ENCODE measurements around the gene PLAGL1. TPM values are rescaled to one million over a fixed set of nuclear protein-coding genes. Genes with fewer than 3 reads are reported as not detected.

The PLAGL1 gene
- total and polyA plus RNA-seq, 2 of the 8 experiments (the other 6 are each of a cell fraction or from before 2014, with no cell fraction given) = 0.94 to 1.1 TPM

GRCh38 chr6:144008846-144009245 lies 787 bp upstream of the PLAGL1 start (continued):
- TF ChIP-seq, protein P1, sequence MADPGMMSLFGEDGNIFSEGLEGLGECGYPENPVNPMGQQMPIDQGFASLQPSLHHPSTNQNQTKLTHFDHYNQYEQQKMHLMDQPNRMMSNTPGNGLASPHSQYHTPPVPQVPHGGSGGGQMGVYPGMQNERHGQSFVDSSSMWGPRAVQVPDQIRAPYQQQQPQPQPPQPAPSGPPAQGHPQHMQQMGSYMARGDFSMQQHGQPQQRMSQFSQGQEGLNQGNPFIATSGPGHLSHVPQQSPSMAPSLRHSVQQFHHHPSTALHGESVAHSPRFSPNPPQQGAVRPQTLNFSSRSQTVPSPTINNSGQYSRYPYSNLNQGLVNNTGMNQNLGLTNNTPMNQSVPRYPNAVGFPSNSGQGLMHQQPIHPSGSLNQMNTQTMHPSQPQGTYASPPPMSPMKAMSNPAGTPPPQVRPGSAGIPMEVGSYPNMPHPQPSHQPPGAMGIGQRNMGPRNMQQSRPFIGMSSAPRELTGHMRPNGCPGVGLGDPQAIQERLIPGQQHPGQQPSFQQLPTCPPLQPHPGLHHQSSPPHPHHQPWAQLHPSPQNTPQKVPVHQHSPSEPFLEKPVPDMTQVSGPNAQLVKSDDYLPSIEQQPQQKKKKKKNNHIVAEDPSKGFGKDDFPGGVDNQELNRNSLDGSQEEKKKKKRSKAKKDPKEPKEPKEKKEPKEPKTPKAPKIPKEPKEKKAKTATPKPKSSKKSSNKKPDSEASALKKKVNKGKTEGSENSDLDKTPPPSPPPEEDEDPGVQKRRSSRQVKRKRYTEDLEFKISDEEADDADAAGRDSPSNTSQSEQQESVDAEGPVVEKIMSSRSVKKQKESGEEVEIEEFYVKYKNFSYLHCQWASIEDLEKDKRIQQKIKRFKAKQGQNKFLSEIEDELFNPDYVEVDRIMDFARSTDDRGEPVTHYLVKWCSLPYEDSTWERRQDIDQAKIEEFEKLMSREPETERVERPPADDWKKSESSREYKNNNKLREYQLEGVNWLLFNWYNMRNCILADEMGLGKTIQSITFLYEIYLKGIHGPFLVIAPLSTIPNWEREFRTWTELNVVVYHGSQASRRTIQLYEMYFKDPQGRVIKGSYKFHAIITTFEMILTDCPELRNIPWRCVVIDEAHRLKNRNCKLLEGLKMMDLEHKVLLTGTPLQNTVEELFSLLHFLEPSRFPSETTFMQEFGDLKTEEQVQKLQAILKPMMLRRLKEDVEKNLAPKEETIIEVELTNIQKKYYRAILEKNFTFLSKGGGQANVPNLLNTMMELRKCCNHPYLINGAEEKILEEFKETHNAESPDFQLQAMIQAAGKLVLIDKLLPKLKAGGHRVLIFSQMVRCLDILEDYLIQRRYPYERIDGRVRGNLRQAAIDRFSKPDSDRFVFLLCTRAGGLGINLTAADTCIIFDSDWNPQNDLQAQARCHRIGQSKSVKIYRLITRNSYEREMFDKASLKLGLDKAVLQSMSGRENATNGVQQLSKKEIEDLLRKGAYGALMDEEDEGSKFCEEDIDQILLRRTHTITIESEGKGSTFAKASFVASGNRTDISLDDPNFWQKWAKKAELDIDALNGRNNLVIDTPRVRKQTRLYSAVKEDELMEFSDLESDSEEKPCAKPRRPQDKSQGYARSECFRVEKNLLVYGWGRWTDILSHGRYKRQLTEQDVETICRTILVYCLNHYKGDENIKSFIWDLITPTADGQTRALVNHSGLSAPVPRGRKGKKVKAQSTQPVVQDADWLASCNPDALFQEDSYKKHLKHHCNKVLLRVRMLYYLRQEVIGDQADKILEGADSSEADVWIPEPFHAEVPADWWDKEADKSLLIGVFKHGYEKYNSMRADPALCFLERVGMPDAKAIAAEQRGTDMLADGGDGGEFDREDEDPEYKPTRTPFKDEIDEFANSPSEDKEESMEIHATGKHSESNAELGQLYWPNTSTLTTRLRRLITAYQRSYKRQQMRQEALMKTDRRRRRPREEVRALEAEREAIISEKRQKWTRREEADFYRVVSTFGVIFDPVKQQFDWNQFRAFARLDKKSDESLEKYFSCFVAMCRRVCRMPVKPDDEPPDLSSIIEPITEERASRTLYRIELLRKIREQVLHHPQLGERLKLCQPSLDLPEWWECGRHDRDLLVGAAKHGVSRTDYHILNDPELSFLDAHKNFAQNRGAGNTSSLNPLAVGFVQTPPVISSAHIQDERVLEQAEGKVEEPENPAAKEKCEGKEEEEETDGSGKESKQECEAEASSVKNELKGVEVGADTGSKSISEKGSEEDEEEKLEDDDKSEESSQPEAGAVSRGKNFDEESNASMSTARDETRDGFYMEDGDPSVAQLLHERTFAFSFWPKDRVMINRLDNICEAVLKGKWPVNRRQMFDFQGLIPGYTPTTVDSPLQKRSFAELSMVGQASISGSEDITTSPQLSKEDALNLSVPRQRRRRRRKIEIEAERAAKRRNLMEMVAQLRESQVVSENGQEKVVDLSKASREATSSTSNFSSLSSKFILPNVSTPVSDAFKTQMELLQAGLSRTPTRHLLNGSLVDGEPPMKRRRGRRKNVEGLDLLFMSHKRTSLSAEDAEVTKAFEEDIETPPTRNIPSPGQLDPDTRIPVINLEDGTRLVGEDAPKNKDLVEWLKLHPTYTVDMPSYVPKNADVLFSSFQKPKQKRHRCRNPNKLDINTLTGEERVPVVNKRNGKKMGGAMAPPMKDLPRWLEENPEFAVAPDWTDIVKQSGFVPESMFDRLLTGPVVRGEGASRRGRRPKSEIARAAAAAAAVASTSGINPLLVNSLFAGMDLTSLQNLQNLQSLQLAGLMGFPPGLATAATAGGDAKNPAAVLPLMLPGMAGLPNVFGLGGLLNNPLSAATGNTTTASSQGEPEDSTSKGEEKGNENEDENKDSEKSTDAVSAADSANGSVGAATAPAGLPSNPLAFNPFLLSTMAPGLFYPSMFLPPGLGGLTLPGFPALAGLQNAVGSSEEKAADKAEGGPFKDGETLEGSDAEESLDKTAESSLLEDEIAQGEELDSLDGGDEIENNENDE (IDR thresholded peaks at IDR 0.05; ENCODE audit: insufficient replicate concordance, low read length) = no peak
- TF ChIP-seq RFX5 (IDR thresholded peaks at IDR 0.05; ENCODE audit: borderline replicate concordance, low read depth, low read length) (no peak), HDAC2 (IDR thresholded peaks at IDR 0.05; ENCODE audit: borderline replicate concordance in 1 of 2, low read depth in 2 of 2, low read length in 2 of 2) (no peak), HDAC6 (IDR thresholded peaks at IDR 0.05; ENCODE audit: low read depth, low read length) (no peak), TAF7 (optimal IDR thresholded peaks at IDR 0.05; ENCODE audit: borderline replicate concordance, low read depth, low read length) (no peak), TEAD4 (IDR thresholded peaks at IDR 0.05; ENCODE audit: low read depth, low read length) (no peak), CTBP2 (IDR thresholded peaks at IDR 0.05; ENCODE audit: borderline replicate concordance, insufficient read depth, insufficient read length, low read length) (no peak), CHD1 (IDR thresholded peaks at IDR 0.05; ENCODE audit: low read depth, low read length) (no peak), EP300 (IDR thresholded peaks at IDR 0.05; ENCODE audit: borderline replicate concordance in 1 of 2, low read depth in 2 of 2, low read length in 2 of 2) (no peak), KDM4A (IDR thresholded peaks at IDR 0.05; ENCODE audit: low read depth, low read length, severe bottlenecking) (no peak), FOSL1 (IDR thresholded peaks at IDR 0.05; ENCODE audit: insufficient read depth, low read depth, low read length) (no peak)
